T-cell (primary cell): ENCODE measurements around the gene SERPINA6. TPM values are rescaled to one million over a fixed set of nuclear protein-coding genes. Genes with fewer than 3 reads are reported as not detected.

Source experiments
- ATAC-seq, 4 experiments: fragments of 200-7000 bp in 3 of 4; fragments of 150-1000 bp in 1 of 4; cut with Tn5 transposase; replicated peaks in 1 of 4; 1 replicate in 3 of 4; 2 replicates in 1 of 4; pipeline ENCODE4 v1.10.0; 2021; ENCODE audit warnings: moderate library complexity in 3 of 4, mild to moderate bottlenecking in 2 of 4, moderate number of reproducible peaks in 1 of 4
- CTCF ChIA-PET, 2 donors: fragments of 300-600 bp; sonication (Branson Sonifier 250); formaldehyde crosslinking; loops; one replicate each; lab custom pipeline; 2022; ENCODE audit warnings: antibody characterized with exemption in 2 of 2; lab: Charles Lee
- POLR2A ChIA-PET, 2 donors: fragments of 300-600 bp; sonication (Branson Sonifier 250); formaldehyde crosslinking; loops; one replicate each; lab custom pipeline; 2022; ENCODE audit warnings: antibody characterized with exemption in 2 of 2; lab: Charles Lee
- DNase-seq, 35 experiments: peaks; one replicate each; pipeline versions ENCODE4 v3.0.0 to v3.0.0-alpha.2; 2013 to 2023
- H3K27ac ChIP-seq: one replicate; pipeline ENCODE4 v1.5.1; 2013; ENCODE audit warnings: low read length
- H3K27me3 ChIP-seq, 2 experiments: replicated peaks in 1 of 2; 1 replicate in 1 of 2; 2 replicates in 1 of 2; pipeline versions ENCODE4 v1.6.1 to v1.7.0; 2013; ENCODE audit warnings: low read length in 1 of 2, mixed read lengths in 1 of 2; ENCODE audit not compliant: control insufficient read depth in 2 of 2, insufficient read depth in 2 of 2; ENCODE audit errors: extremely low read depth in 1 of 2
- H3K36me3 ChIP-seq, 2 donors: 1 replicate in 1 of 2; 2 replicates in 1 of 2; pipeline versions ENCODE4 v1.6.1 to v1.7.0; 2013; ENCODE audit warnings: low read length in 1 of 2; ENCODE audit not compliant: control insufficient read depth in 2 of 2, insufficient read depth in 1 of 2; ENCODE audit errors: extremely low read depth in 1 of 2
- H3K4me1 ChIP-seq, 2 experiments: 1 replicate in 1 of 2; 2 replicates in 1 of 2; pipeline versions ENCODE4 v1.6.1 to v1.7.0; 2013; ENCODE audit warnings: low read length in 2 of 2, mixed read lengths in 1 of 2; ENCODE audit not compliant: insufficient read depth in 2 of 2, control insufficient read depth in 1 of 2; ENCODE audit errors: extremely low read depth in 1 of 2
- H3K4me3 ChIP-seq, 2 donors: 1 replicate in 1 of 2; 2 replicates in 1 of 2; pipeline versions ENCODE4 v1.5.1 to v1.7.0; 2013; ENCODE audit warnings: mild to moderate bottlenecking in 2 of 2, low read length in 1 of 2, moderate library complexity in 1 of 2; ENCODE audit not compliant: control insufficient read depth in 1 of 2; ENCODE audit errors: extremely low read depth in 1 of 2
- H3K9me3 ChIP-seq: 2 replicates; pipeline ENCODE4 v1.7.0; 2013
- H3K27ac Mint-ChIP-seq, 2 donors: one replicate each; pipeline ENCODE4 v1.8.0; 2020 to 2021; ENCODE audit warnings: mild to moderate bottlenecking in 2 of 2, mixed read lengths in 2 of 2
- H3K27me3 Mint-ChIP-seq, 2 donors: one replicate each; pipeline ENCODE4 v1.8.0; 2021 to 2022; ENCODE audit warnings: mixed read lengths in 2 of 2
- H3K36me3 Mint-ChIP-seq: one replicate; pipeline ENCODE4 v1.8.0; 2021; ENCODE audit warnings: mixed read lengths
- H3K4me1 Mint-ChIP-seq, 3 donors: one replicate each; pipeline ENCODE4 v1.8.0; 2020 to 2022; ENCODE audit warnings: mixed read lengths in 3 of 3, mild to moderate bottlenecking in 1 of 3
- H3K4me3 Mint-ChIP-seq, 3 donors: one replicate each; pipeline ENCODE4 v1.8.0; 2020 to 2022; ENCODE audit warnings: mild to moderate bottlenecking in 3 of 3, mixed read lengths in 3 of 3, moderate library complexity in 3 of 3
- H3K9me3 Mint-ChIP-seq, 3 donors: one replicate each; pipeline ENCODE4 v1.8.0; 2020 to 2022; ENCODE audit warnings: mixed read lengths in 3 of 3
- WGBS: methylation state at CpG from one replicate; pipeline ENCODE4 v1.1.5; 2013; ENCODE audit warnings: missing lambda C conversion rate; ENCODE audit not compliant: insufficient coverage; 5-methylcytosine and 5-hydroxymethylcytosine counted together
- total RNA-seq, 35 experiments: library from RNA in 6 of 35; stranded (reverse) in 6 of 35; fragments of 120-200 nt in 1 of 35; gene quantifications; one replicate each; pipeline versions ENCODE4 v1.2.1 to v1.2.4 and lab custom pipeline; 2013 to 2026

SERPINA6 gene
- total RNA-seq, 5 donors from 2014 or later (not counting 1 experiment from before 2014, with no cell fraction given) = not detected

DNA sequence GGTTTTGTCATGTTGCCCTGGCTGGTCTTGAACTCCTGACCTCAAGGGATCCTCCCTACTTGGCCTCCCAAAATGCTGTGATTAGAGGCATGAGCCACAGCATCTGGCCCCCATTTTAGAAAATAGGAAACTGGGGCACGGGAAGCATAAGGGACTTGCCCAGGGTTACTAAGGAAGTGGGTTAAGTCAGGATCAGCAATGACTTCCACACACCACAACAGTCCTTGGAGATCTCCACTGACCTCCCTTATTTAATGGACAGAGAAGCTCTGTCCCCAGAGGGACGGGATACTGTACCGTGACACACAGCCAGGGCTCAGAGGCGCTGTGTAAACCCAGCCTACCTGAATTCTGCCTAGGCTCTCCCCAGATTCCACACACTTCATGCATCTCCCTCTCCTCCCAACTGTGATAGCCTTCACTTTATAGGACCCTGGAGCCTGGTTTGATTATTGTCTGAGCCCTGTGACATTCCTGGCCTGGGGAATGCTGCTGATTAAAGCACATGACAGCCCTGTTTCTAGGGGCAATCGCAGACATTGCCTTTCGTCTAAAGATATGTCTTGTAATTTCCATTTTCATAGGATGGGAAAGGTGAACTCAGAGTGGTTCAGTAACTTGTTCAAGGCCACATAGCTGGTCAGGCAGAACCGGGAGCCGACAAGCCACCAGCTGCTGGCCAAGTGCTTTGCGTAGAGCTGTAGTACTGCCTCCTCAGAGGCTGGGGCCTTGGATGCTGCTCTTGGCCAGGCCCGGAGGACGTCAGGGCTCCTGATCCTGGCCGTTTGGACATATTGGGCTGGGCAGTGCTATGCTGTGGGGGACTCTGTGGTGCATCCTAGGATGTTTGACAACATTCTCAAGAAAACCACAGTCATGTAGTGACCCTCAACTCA lies 44.5 kb upstream of the SERPINA6 start:
- DNase-seq (no peak), ATAC-seq (no peak)
- POLR2A ChIA-PET = no interaction called here
- H3K9me3 ChIP-seq = no peaks in the 10 kb centered on the region
- no peak overlapping the region for H3K4me3 Mint-ChIP-seq
- H3K36me3 ChIP-seq = no peaks in the 10 kb centered on the region
- H3K4me1 Mint-ChIP-seq = no peaks in the 10 kb centered on the region
- H3K27me3 ChIP-seq = peaks cover 0 to 25% of the 10 kb centered on the region in 2 experiments
- H3K27me3 Mint-ChIP-seq = peaks cover 7 to 8% of the 10 kb centered on the region in 2 donors
- no peak overlapping the region for H3K4me3 ChIP-seq
- H3K9me3 Mint-ChIP-seq = no peaks in the 10 kb centered on the region
- H3K36me3 Mint-ChIP-seq = no peaks in the 10 kb centered on the region
- WGBS = 73% methylated on average over 11 of the region's 12 CpGs
- H3K4me1 ChIP-seq = no peaks in the 10 kb centered on the region
- CTCF ChIA-PET = no interaction called here
- no peak overlapping the region for H3K27ac Mint-ChIP-seq
- no peak overlapping the region for H3K27ac ChIP-seq

GRCh38 chr14:94366146-94366915 lies 43.2 kb upstream of the SERPINA6 start, which contains the start of gene SERPINA2:
TSS of gene SERPINA2 (minus strand) at chr14:94366698.
- ChIA-PET CTCF (no interaction called here), POLR2A (no interaction called here)
- Histone ChIP-seq H3K27ac (no peak within 1 kb of the TSS), H3K4me1 (no peaks in the 10 kb centered on the region), H3K27me3 (peaks cover 0 to 28% of the 10 kb centered on the region in 2 experiments), H3K9me3 (no peaks in the 10 kb centered on the region), H3K36me3 (no peaks in the 10 kb centered on the region), H3K4me3 (no peak within 1 kb of the TSS)
- ATAC-seq (no peak), DNase-seq (no peak)
- Mint-ChIP-seq H3K27ac (no peak within 1 kb of the TSS), H3K4me3 (no peak within 1 kb of the TSS), H3K4me1 (no peaks in the 10 kb centered on the region), H3K27me3 (peaks cover 6 to 13% of the 10 kb centered on the region in 2 donors), H3K9me3 (no peaks in the 10 kb centered on the region), H3K36me3 (no peaks in the 10 kb centered on the region)
- 70% methylated on average over 11 of the region's 14 CpGs for WGBS

DNA sequence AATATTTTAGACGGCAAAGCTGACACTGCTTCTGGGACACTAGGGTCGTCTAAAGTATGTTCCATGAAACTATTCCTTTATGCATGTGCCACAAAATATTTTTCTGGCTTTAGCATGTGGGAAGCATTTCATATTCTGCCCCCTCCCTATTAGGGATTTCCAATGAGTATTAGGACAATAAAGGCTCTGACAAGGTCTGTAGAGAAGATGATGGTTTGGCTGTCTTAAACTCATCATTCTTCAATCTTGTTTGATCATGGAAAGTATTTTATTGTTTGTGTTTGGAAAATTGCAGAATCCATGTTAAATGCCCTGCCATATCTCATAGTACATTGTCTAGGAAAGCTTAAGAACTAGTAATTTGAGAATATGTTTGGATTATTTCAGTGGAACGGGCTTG lies 42.5 kb upstream of the SERPINA6 start:
- Histone ChIP-seq H3K27me3 (peaks cover 0 to 28% of the 10 kb centered on the region in 2 experiments), H3K27ac (no peak overlapping the region), H3K4me1 (no peaks in the 10 kb centered on the region), H3K9me3 (no peaks in the 10 kb centered on the region), H3K36me3 (no peaks in the 10 kb centered on the region), H3K4me3 (no peak overlapping the region)
- no peaks in the 10 kb centered on the region for H3K4me1 Mint-ChIP-seq
- H3K27me3 Mint-ChIP-seq = peaks cover 11 to 13% of the 10 kb centered on the region in 2 donors
- WGBS = 80% methylated on average over 1 of the region's 3 CpGs
- no peaks in the 10 kb centered on the region for H3K36me3 Mint-ChIP-seq
- no peaks in the 10 kb centered on the region for H3K9me3 Mint-ChIP-seq
- no peak overlapping the region for H3K4me3 Mint-ChIP-seq
- no peak overlapping the region for H3K27ac Mint-ChIP-seq
- POLR2A ChIA-PET = no interaction called here
- DNase-seq (no peak), ATAC-seq (no peak)
- CTCF ChIA-PET = no interaction called here

GRCh38 chr14:94364964-94365363 lies 41.8 kb upstream of the SERPINA6 start:
- Mint-ChIP-seq H3K4me1 (no peaks in the 10 kb centered on the region), H3K9me3 (no peaks in the 10 kb centered on the region), H3K27ac (no peak overlapping the region), H3K27me3 (peaks cover 13 to 15% of the 10 kb centered on the region in 2 donors), H3K36me3 (no peaks in the 10 kb centered on the region), H3K4me3 (no peak overlapping the region)
- CTCF ChIA-PET = no interaction called here
- Histone ChIP-seq H3K4me1 (no peaks in the 10 kb centered on the region), H3K9me3 (no peaks in the 10 kb centered on the region), H3K27me3 (peaks cover 0 to 28% of the 10 kb centered on the region in 2 experiments), H3K4me3 (no peak overlapping the region), H3K27ac (no peak overlapping the region), H3K36me3 (no peaks in the 10 kb centered on the region)
- no peak for DNase-seq
- POLR2A ChIA-PET = no interaction called here
- no peak for ATAC-seq
- 35% methylated on average over 3 of the region's 5 CpGs for WGBS

GRCh38 chr14:94364037-94364436 lies 40.9 kb upstream of the SERPINA6 start:
- Mint-ChIP-seq H3K27me3 (peaks cover 13 to 20% of the 10 kb centered on the region in 2 donors), H3K4me1 (no peaks in the 10 kb centered on the region), H3K4me3 (no peak overlapping the region), H3K27ac (no peak overlapping the region), H3K36me3 (no peaks in the 10 kb centered on the region), H3K9me3 (no peaks in the 10 kb centered on the region)
- Histone ChIP-seq H3K36me3 (no peaks in the 10 kb centered on the region), H3K9me3 (no peaks in the 10 kb centered on the region), H3K4me3 (no peak overlapping the region), H3K27me3 (peaks cover 0 to 26% of the 10 kb centered on the region in 2 experiments), H3K27ac (no peak overlapping the region), H3K4me1 (no peaks in the 10 kb centered on the region)
- ATAC-seq (no peak), DNase-seq (no peak)
- WGBS = 90% methylated on average over 2 of the region's 3 CpGs
- ChIA-PET POLR2A (no interaction called here), CTCF (no interaction called here)

DNA sequence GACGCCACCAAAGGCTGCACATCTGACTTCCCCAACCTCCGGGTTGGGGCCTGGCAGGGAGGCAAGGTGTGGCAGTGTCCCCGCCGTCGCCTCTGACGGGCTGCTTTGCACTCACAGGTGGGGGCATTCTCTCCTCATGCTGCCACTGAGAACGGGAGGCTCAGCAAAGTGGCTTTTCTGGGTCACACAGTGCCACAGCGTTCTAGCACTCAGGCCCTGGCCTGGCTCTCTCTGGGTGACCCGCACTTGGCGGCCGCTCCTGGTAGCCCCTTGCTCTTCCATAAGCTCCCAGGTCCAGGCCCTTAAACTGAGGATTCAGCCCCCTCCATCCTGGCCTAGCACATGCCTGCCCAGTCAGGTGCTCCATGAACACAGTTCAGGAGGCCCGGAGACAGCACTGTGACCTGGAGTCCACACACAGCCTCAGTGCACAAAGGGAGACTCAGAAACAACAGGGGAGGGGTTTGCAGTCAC lies 40.1 kb upstream of the SERPINA6 start:
- WGBS = 79% methylated on average over 12 of the region's 12 CpGs
- H3K27me3 ChIP-seq = peaks cover 0 to 18% of the 10 kb centered on the region in 2 experiments
- H3K9me3 ChIP-seq = no peaks in the 10 kb centered on the region
- no peaks in the 10 kb centered on the region for H3K36me3 ChIP-seq
- Mint-ChIP-seq H3K36me3 (no peaks in the 10 kb centered on the region), H3K4me1 (no peaks in the 10 kb centered on the region), H3K4me3 (no peak overlapping the region), H3K27me3 (peaks cover 8 to 20% of the 10 kb centered on the region in 2 donors), H3K9me3 (no peaks in the 10 kb centered on the region), H3K27ac (no peak overlapping the region)
- H3K4me3 ChIP-seq = no peak overlapping the region
- DNase-seq (no peak), ATAC-seq (no peak)
- H3K27ac ChIP-seq = no peak overlapping the region
- no peaks in the 10 kb centered on the region for H3K4me1 ChIP-seq
- POLR2A ChIA-PET = no interaction called here
- CTCF ChIA-PET = no interaction called here
